Upper lobe of left lung (tissue), 6 donors: ENCODE results near the gene LHX3. TPM values are rescaled to one million over a fixed set of nuclear protein-coding genes. Genes with fewer than 3 reads are reported as not detected.

ENCODE experiments used
- ATAC-seq, 2 donors: fragments of 200-7000 bp; cut with Tn5 transposase; one replicate each; pipeline ENCODE4 v1.9.1; 2022; ENCODE audit warnings: mild to moderate bottlenecking in 2 of 2, moderate library complexity in 2 of 2; ENCODE audit not compliant: low FRiP score in 2 of 2
- DNase-seq, 2 donors: peaks; one replicate each; pipeline ENCODE4 v3.0.0-alpha.2; 2019 to 2020
- H3K27ac ChIP-seq, 4 donors: fragments of 200-600 bp; sonication (generic); one replicate each; pipeline ENCODE4 v1.5.1; 2016 to 2019
- H3K27me3 ChIP-seq, 4 donors: fragments of 200-600 bp; sonication (generic); one replicate each; pipeline ENCODE4 v1.5.1; 2017 to 2019
- H3K36me3 ChIP-seq, 4 donors: fragments of 200-600 bp; sonication (generic); one replicate each; pipeline ENCODE4 v1.5.1; 2016 to 2019
- H3K4me1 ChIP-seq, 4 donors: fragments of 200-600 bp; sonication (generic); one replicate each; pipeline ENCODE4 v1.5.1; 2018 to 2019
- H3K4me3 ChIP-seq, 4 donors: fragments of 200-600 bp; sonication (generic); one replicate each; pipeline ENCODE4 v1.5.1; 2017 to 2019; ENCODE audit warnings: mild to moderate bottlenecking in 2 of 4, moderate library complexity in 1 of 4
- H3K9me3 ChIP-seq, 4 donors: fragments of 200-600 bp; sonication (generic); one replicate each; pipeline ENCODE4 v1.5.1; 2018 to 2019
- EP300 ChIP-seq, 4 donors: sonication (generic); formaldehyde crosslinking; IDR thresholded peaks; one replicate each; pipeline ENCODE4 v1.5.1; 2017; ENCODE audit warnings: antibody characterized with exemption in 4 of 4, control low read depth in 2 of 4
- POLR2A ChIP-seq, 4 donors: fragments of 450-650 bp; IDR thresholded peaks; one replicate each; pipeline ENCODE4 v1.5.1; 2016 to 2017; ENCODE audit warnings: antibody characterized with exemption in 4 of 4, mild to moderate bottlenecking in 2 of 4
- POLR2AphosphoS5 ChIP-seq, 2 donors: sonication (generic); formaldehyde crosslinking; IDR thresholded peaks; one replicate each; pipeline ENCODE4 v1.5.1; 2017; ENCODE audit warnings: antibody characterized with exemption in 2 of 2
- WGBS, 2 donors: methylation state at CpG; one replicate each; pipeline ENCODE4 v1.1.5; 2017 to 2018; 5-methylcytosine and 5-hydroxymethylcytosine counted together
- total RNA-seq, 6 donors: library from RNA; depleted of rRNA in 4 of 6; stranded (reverse); fragments of >200 nt in 4 of 6; gene quantifications; one replicate each; pipeline versions ENCODE4 v1.1.0 to v1.2.1, GENCODE V29; 2016 to 2021
- TF ChIP-seq, protein P1 (sequence below), 6 experiments: fragments of 450-650 bp in 4 of 6; fragments of 200-600 bp in 2 of 6; sonication (generic) in 2 of 6; IDR thresholded peaks; one replicate each; pipeline ENCODE4 v1.5.1; 2016 to 2019; ENCODE audit warnings: antibody characterized with exemption in 6 of 6
- donor health status: DM: no; HTN: no; CAD: no; lungs with moderate emphysema.
- donor health status: DM: no; HTN: yes; CAD: no; lungs with severe emphysema.

Gene LHX3
- total RNA-seq, 6 donors from 2014 or later = 0.20 TPM; not detected in 5

DNA sequence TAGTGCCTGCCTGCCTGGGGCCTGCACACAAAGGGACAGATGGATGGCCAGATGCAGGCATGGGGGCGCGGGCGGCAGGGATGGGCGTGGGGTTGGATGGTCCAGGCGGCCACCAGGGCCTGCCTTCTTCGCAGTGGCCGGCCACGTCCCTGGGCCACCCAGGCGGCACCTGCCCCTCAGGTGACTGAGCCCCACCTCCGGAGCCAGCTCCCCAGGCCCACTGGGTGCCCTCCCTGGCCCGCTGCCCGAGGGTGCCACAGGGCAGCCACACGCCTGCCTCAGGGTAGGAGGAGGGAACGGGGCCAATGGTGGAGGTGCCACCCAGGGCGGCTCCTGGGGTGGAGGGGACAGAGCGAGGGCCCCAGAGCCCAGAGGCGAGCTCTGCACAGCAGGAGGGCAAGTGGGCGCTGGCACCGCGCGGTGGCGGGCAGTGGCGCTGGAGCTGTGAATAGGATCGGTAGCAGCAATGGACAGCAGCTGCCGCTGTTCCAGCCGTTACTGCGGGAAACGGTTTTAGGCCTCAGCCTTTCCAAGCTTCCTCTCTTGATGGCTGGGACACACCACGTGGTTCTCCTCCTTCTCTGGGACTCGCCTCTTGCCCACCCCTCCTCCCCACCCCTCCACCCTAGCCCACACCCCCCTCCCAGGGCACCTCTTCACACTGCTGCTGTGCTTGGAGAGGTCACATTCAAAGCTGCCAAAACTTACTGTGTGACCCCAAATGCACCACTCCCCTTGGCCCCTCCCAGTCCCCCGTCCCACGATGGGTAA, 19.1 kb downstream of the LHX3 start:
- peak in 1 of 2 donors; percentile 80 for DNase-seq
- 42 to 67% methylated on average over 10 to 32 of the region's 32 CpGs for WGBS, 2 donors
- Histone ChIP-seq H3K9me3 (no peaks in the 10 kb centered on the region), H3K27ac (no peak overlapping the region), H3K27me3 (peaks cover 0 to 18% (median 3%) of the 10 kb centered on the region in 4 donors), H3K4me3 (no peak overlapping the region), H3K4me1 (no peaks in the 10 kb centered on the region), H3K36me3 (no peaks in the 10 kb centered on the region)
- TF ChIP-seq POLR2AphosphoS5 (IDR thresholded peaks at IDR 0.05) (no peak), EP300 (IDR thresholded peaks at IDR 0.05) (no peak), POLR2A (IDR thresholded peaks at IDR 0.05) (no peak)
- TF ChIP-seq, protein P1, sequence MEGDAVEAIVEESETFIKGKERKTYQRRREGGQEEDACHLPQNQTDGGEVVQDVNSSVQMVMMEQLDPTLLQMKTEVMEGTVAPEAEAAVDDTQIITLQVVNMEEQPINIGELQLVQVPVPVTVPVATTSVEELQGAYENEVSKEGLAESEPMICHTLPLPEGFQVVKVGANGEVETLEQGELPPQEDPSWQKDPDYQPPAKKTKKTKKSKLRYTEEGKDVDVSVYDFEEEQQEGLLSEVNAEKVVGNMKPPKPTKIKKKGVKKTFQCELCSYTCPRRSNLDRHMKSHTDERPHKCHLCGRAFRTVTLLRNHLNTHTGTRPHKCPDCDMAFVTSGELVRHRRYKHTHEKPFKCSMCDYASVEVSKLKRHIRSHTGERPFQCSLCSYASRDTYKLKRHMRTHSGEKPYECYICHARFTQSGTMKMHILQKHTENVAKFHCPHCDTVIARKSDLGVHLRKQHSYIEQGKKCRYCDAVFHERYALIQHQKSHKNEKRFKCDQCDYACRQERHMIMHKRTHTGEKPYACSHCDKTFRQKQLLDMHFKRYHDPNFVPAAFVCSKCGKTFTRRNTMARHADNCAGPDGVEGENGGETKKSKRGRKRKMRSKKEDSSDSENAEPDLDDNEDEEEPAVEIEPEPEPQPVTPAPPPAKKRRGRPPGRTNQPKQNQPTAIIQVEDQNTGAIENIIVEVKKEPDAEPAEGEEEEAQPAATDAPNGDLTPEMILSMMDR (IDR thresholded peaks at IDR 0.05) = no peak
- ATAC-seq = peak in 1 of 2 donors; percentile 19

DNA sequence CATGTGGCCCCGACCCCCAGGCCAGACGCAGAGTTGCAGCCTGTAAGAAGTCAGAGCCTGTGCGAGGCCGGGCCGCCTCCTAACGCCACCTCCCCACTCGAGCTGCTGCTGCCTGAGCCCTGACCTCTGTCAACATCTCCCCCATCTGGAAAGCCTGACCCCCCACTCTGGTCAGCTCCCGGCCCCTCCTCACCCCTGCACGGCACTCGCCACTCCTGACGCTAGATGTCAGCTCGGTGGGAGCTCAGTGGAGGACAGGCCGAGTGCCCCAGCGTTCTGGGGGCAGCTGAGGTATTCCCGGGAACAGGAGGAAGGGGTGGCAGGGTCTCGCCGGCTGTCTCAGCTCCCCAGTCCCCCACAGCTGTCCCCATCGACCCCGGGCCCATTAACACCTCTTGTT, 19.9 kb downstream of the LHX3 start:
- Histone ChIP-seq H3K27me3 (peaks cover 0 to 18% (median 3%) of the 10 kb centered on the region in 4 donors), H3K4me3 (no peak overlapping the region), H3K36me3 (no peaks in the 10 kb centered on the region), H3K27ac (no peak overlapping the region), H3K4me1 (no peaks in the 10 kb centered on the region), H3K9me3 (no peaks in the 10 kb centered on the region)
- TF ChIP-seq, protein P1 (IDR thresholded peaks at IDR 0.05) = no peak
- TF ChIP-seq POLR2A (IDR thresholded peaks at IDR 0.05) (no peak), EP300 (IDR thresholded peaks at IDR 0.05) (no peak), POLR2AphosphoS5 (IDR thresholded peaks at IDR 0.05) (no peak)
- no peak for ATAC-seq
- DNase-seq = peak in 1 of 2 donors; percentile 72
- 36 to 50% methylated on average over 15 to 17 of the region's 19 CpGs for WGBS, 2 donors

GRCh38 chr9:136182850-136183422, 22.0 kb downstream of the LHX3 start:
- peaks cover 0 to 10% (median 3%) of the 10 kb centered on the region in 4 donors for H3K27me3 ChIP-seq
- TF ChIP-seq, protein P1 (IDR thresholded peaks at IDR 0.05) = no peak
- TF ChIP-seq EP300 (IDR thresholded peaks at IDR 0.05) = no peak
- TF ChIP-seq POLR2A (IDR thresholded peaks at IDR 0.05) = no peak
- TF ChIP-seq POLR2AphosphoS5 (IDR thresholded peaks at IDR 0.05) = no peak
- H3K27ac ChIP-seq = no peak overlapping the region
- H3K9me3 ChIP-seq = no peaks in the 10 kb centered on the region
- no peaks in the 10 kb centered on the region for H3K36me3 ChIP-seq
- H3K4me1 ChIP-seq = no peaks in the 10 kb centered on the region
- ATAC-seq (peak in 1 of 2 donors; percentile 18), DNase-seq (peak in 1 of 2 donors; percentile 64)
- no peak overlapping the region for H3K4me3 ChIP-seq
- 77 to 84% methylated on average over 10 to 14 of the region's 18 CpGs for WGBS, 2 donors

DNA sequence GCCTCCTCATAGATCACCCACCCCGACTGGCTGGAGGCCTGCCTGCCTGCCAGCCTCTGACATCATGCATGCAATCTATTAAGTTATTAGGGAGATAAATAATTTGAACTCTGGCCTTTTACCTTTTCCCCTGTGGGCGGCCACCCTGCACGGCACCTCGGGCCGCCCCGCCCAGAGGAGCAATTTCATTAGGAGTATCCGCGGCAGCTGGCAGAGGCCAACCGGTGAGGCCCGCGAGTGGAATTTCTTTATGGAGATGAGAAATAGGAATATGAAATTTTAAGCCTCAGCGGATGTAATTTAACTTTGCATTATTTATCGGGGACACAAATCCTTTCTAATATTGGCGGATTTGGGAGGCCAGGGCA, 22.5 kb downstream of the LHX3 start:
- 76% methylated on average over 14 of the region's 14 CpGs for WGBS, 2 donors
- Histone ChIP-seq H3K27me3 (peaks cover 0 to 10% (median 3%) of the 10 kb centered on the region in 4 donors), H3K4me3 (no peak overlapping the region), H3K27ac (no peak overlapping the region), H3K9me3 (no peaks in the 10 kb centered on the region), H3K4me1 (no peaks in the 10 kb centered on the region), H3K36me3 (no peaks in the 10 kb centered on the region)
- DNase-seq (peak in 1 of 2 donors; percentile 58), ATAC-seq (no peak)
- TF ChIP-seq POLR2AphosphoS5 (IDR thresholded peaks at IDR 0.05) (no peak), POLR2A (IDR thresholded peaks at IDR 0.05) (no peak), EP300 (IDR thresholded peaks at IDR 0.05) (no peak)
- TF ChIP-seq, protein P1 (IDR thresholded peaks at IDR 0.05) = no peak
